HG03066 (cell line): Measurements from ENCODE around the gene INO80B.
A peak's percentile ranks its signal among the peaks of the same experiment; 100 is the strongest.
"Not testable (repeated sequence)": the region's sequence is repeated elsewhere in the genome, so short reads cannot be mapped to it uniquely, and the experiment has no call there.

Experiments used
- ATAC-seq: cut with Tn5 transposase; IDR thresholded peaks from one replicate; pipeline ENCODE4 v1.9.1; 2021; ENCODE audit warnings: low read depth; ENCODE audit not compliant: unreplicated experiment

The INO80B gene

GRCh38 chr2:74454654-74455511 lies at the start of gene INO80B:
TSS of gene INO80B (plus strand) at chr2:74455087. CDS start at chr2:74455117, 30 bp downstream.
- ATAC-seq, result peak; percentile 37

GRCh38 chr2:74406035-74406434 lies 48.9 kb upstream of the INO80B start:
- ATAC-seq, result no peak

GRCh38 chr2:74407682-74408081 lies 47.2 kb upstream of the INO80B start:
- ATAC-seq, result no peak

- ATAC-seq, result no peak
Observed at GRCh38 chr2:74413001-74413698, 41.7 kb upstream of the INO80B start.

GRCh38 chr2:74414441-74414840 lies 40.4 kb upstream of the INO80B start:
- ATAC-seq, result no peak

DNA sequence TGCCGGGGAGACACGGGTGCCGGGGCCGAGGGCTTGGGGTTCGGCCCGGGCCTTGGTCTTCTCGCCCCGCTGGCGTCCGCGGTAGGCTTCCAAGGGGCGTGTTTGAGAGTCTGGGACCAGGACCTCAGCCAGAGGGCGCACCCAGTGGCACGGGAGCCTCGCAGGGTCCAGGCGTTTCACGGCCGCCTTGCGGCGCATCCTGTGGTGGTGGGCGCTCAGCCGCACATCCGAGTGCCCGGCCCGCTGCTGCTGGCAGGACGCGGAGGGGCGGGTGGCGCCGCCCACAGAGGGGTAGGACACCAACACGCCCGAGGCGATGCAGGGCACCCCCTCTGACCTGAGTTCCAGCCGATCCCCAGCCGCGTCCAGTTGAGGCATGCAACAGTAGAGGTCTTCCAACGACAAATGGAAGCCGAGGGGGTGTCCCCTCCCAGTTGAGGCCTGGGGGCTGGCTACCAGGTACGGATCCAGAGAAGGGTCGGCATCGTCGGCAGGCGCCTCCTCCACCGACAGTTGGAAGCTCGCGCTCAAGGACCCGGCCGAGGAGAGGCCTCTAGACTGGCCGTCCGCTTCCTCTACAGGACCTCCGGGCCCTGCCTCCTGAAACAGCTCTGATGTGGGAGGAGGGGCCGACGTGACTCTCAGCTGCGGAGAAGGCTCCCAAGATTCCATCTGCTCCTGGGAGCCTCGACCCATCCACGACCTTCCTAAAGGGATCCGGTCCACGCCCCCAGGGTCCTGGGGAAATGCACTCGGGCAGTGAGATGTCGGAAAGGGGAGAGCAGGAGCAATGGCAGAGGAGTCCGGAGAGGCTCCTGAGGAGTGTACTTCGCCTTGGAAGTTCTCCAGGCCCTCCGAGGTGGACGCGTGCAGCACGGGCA lies 39.8 kb upstream of the INO80B start:
- no peak for ATAC-seq

DNA sequence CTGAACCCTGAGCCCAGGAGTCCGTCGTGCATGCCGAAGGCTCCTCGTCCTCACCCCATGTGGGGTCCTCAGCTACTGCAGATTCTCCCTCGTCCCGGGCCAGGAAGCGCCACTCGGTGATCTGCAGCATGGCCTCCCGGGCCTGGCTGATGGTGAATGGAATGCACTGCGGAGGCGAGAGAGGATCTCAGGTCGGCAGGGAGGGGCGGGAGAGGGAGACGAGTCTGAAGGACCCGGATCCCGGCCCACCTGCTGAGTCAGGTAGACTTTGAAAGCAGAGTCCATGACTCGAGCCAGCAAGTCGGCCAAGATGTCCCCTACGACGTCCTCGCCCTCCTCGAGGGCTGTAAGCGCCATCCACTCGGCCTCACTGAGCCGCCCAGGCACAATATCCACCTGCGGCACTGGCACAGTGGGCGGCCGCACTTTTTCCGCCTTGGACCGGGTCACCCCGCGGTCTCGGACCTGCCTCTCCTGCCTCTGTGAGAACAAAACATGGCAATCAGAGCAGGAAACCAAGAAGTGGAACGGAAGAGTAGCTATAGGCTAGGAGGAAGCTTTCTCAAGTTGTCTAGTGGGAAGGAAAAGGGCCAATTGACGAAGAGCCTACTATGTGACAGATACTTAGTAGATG lies 39.0 kb upstream of the INO80B start:
- ATAC-seq, result no peak

DNA sequence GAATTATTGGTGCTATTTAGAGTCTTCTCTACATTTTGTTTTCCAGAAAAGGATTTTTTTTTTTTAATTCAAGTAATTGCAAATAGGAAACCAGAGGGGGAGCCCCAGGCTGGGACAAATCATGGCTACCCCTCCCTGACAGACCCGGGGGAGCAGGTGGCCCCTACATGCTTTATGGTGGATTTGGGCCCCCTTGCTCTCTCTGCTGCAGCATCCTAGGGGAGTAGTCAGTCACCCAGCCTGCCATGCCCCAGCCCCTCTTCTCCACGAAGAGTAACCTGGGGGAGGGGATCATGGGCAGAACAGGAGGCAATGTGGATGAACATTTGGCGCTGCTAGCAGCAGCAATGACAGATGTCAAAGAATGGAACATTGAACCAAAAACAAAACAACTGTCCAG lies 38.1 kb upstream of the INO80B start:
- ATAC-seq, result no peak

GRCh38 chr2:74417197-74417596 lies 37.7 kb upstream of the INO80B start:
- ATAC-seq, result no peak

DNA sequence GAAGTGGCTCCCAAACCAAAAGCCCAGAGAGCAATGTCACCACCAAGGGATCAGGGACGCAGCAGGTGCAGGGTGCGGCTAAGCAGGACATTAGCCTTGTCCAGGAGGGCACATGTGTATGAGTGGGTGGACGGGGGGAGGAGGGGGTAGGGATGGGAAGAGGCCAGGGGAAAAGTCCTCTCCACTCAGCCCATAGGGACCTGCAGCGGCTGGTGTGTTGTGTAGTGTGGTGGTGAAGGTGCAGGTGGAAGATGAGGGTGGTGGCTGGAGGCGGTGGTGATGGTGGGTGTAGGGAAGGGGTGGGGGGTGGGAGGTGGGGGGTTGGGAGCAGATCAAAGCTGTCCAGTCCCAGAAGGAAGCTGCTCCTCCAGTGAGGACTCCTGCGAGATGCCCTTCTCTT lies 37.1 kb upstream of the INO80B start:
- ATAC-seq, result no peak

GRCh38 chr2:74418312-74418711 lies 36.6 kb upstream of the INO80B start:
- ATAC-seq, result no peak

DNA sequence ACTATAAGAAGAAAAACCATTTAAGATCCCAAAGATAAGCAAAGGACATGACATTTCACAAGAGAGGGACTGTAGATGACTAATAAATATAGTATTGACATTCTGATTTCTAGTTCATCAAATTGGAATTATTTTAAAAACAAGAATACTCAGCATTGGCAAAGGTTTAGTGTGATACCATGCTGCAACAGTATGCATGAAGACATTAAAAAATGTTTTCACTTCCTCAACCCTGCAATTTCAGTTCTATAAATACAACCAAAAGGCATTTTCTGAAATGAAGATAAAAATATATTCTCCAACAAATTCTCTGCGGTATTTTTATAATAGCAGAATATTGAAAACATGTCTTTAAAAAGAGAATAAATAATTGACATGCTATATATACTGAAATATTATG lies 35.5 kb upstream of the INO80B start:
- ATAC-seq, result no peak

GRCh38 chr2:74420006-74420405 lies 34.9 kb upstream of the INO80B start:
- no peak for ATAC-seq

DNA sequence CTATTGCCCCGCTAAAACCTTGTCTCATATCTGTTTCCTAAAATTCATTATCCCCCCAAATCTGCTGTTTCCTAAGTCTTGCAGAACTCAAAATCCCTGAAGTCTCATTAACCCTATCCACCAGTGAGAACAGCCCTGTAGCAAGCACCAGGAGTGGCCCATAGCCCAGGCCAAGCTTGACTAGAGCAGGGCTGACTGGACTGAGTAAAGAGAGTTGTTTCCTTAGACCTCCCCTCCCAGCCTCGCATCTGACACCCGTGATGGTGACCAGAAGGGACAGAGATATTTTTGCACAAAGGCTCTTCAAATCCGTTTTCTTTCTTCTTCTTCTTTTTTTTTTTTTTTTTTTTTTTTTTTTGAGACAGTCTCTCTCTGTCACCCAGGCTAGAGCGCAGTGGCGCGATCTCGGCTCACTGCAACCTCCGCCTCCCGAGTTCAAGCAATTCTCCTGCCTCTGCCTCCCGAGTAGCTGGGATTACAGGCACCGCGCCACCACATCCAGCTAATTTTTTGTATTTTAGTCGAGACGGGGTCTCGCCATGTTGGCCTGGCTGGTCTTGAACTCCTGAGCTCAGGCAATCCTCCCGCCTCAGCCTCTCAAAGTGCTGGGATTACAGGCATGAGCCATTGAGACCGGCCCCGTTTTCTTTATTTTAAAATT lies 34.3 kb upstream of the INO80B start:
- not testable (repeated sequence) for ATAC-seq

DNA sequence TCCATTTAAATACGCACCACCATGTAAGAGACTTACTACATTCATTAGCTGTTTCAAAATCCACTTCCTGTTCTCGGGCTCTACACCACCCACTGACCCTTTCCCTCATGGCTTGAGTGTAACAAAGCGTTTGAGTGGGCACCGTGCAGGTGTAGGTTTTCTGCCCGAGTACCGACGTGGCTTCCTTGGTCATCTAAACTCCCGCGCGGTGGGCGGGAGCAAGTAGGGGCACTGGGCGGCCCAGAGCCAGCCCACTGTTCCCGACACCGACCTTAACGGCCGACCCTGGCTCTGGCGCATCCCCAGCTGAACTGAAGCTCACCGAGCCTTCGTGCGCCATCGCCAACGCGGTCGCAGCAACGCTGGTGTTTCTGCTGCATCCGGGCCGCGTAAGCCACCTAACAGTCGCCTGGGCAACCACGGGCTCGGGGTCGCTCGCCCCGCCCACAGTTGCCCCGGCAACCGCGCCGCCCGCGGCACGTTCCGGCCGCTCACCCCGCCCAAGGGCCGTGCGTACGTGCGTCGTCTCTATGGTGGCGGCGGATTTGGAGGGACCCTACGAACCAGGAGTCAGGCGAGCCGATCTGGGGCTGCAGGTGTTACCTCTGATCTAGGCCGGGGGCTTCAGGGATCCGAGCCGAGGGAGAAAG lies 33.5 kb upstream of the INO80B start, which contains the start of the genes C2orf81 and WDR54:
Gene C2orf81, minus strand, starts transcription at position 399 of the 650 bp plus-strand sequence. Its CDS starts 59 bp downstream, at position 340.
Gene WDR54, plus strand, starts transcription at position 510 of the 650 bp plus-strand sequence. CDS start 424 bp downstream, outside the sequence.
- ATAC-seq, result peak; percentile 86

GRCh38 chr2:74423231-74424095 lies 31.4 kb upstream of the INO80B start:
- no peak for ATAC-seq

GRCh38 chr2:74424139-74424992 lies 30.5 kb upstream of the INO80B start:
- no peak for ATAC-seq
